ENCODE measurements around the gene THOC6. TPM values are rescaled to one million over a fixed set of nuclear protein-coding genes. Genes with fewer than 3 reads are reported as not detected.

The THOC6 gene
- polyA plus RNA-seq, 12 donors = 14.4 to 839 (median 18.9) TPM

DNA sequence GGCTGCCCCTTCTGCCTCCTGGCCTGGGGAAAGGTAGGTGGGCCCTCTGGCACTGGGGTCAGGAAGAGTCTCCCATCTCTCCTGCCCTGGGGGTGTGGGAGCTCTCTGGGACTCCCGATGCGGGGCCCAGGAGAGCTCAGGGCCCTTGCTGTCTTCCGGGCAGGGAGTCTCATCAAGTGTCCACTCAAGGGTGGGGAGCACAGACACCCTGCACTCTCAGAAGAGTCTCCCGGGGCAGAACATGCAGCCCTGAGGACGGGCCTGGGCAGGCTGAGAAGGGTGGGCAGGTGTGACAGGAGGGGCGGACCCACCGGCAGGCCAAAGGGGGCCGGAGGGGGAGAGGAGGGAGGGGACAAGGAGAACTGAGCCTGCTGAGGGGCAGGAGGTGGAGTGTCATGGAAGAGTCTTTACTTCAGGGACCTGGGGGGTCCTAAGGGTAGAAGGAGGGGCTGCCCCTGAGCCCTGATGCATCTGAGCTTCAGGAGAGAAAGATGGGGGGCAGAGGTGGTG lies 35.2 kb upstream of the THOC6 start:
- DNase-seq = no peak

DNA sequence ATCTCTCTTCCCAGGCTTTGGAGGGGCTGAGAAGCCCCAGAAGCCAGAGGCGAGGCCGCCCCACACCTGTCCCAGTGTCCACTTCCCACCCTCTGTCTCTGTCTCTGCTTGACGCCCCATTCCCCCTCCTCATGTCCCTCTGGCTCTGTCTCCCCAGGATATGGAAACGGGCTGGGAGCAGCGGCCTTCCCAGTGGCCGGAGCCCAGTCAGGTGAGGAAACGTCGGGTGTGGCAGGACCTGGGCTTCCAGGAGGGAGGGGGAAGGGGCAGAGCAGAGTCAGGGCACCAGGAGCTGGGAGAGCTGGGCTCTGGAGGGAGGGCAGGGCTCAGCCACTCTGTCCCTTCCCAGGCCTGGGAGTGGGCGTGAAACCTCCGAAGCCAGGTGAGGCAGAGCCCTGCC lies 32.9 kb upstream of the THOC6 start:
- no peak for DNase-seq

DNA sequence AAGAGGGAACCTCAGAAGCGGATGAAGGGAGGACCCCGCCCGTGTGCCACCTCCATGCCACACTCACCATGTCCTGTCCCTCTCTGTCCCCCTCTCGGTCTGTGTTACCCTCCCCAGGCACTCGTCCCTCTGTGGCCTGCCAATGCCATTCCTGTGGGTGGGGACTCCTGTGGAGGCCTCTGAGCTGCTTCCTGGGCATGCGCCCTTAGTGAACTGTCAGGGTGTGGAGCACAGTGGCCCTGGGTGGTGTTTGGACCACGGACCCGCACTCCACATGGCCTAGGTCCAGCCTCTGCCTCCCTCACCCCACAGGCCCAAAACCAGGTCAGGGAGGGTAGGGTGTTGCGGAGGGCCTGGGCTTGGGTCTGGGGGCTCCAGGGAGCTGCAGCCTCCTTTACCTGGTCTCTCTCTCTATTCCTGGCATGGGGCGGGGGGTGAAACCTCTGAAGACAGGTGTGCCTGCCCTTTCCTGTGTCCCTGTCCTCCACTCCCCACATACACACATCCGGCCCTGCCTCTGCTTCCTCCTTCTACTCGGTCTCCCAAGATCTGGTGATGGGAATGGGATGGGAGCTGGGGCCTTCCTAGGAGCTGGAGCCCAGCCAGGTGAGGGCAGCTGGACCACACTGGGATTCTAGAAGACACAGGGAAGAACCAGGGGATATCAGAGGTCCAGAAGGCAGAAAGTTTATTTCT lies 32.1 kb upstream of the THOC6 start:
- no peak for DNase-seq

DNA sequence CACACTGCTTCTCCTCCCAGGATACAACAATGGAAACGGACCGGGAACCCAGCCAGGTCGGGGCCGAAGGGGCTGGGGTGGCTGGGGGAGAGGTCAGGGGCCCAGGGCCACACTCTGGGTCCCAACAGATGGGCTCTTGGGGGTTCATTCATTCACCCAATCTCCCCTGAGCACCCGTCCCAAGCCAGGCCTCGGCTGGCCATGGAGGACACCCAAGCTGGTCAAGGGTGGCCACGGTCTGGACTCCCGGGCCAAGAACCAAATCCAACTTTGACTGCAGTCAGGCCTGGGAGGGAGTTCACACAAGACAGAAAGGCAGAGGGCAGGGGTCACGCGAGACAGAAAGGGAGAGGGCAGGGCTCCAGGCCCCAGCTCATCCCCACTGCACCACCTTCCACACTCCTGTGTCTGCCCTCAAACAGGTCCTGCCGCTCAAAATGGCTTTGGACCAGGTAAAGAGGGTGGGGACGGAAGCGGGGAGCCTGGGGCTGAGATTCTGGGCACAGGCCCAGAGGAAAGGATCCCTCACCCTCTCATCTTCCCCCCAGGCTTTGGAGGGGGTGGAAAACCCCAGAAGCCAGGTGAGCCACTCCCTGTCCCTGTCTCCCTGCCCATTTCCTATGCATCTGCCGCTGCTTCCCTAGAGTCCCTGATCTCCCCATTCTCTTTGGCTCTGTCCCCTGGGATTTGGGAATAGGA lies 31.3 kb upstream of the THOC6 start:
- DNase-seq = no peak

DNA sequence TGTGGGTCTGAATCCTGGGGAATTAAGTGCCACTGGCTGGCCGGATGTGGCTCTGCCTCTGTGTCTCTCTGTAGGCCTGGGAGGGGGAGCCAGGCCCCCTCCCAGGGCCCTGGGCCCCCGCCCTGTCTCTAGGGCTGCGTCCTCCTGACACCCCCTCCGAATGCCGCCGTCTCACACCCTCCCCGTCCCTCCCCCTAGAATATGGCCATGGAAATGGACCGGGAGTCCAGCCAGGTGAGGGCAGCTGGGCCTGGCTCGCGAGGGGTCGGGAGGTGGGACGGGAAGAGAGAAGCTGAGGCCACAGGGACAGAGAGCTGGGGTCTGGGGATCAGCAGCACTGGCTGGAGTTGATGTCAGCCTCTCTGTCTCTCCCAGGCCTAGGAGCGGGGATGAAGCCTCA lies 27.5 kb upstream of the THOC6 start:
- DNase-seq = no peak

DNA sequence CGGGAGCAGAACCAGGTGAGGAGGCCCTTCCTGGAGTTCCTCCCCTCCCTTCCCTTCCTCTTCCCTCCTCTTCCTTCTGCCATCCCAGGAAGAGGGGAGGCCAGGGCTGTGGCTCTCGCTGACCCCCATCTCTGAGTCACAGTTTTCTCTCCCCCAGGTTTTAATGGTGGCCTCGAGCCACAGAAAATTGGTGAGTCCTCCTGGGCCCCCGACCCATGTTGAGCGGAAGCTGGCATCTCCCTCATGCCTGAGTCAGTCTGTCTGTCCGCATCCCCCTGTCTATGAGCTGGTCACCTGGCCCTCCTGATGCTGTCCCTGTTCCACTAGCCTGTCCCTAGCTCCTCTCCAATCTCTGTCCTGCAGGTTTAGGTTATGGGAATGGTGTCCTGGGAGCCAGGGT lies 23.9 kb upstream of the THOC6 start:
- DNase-seq = no peak

DNA sequence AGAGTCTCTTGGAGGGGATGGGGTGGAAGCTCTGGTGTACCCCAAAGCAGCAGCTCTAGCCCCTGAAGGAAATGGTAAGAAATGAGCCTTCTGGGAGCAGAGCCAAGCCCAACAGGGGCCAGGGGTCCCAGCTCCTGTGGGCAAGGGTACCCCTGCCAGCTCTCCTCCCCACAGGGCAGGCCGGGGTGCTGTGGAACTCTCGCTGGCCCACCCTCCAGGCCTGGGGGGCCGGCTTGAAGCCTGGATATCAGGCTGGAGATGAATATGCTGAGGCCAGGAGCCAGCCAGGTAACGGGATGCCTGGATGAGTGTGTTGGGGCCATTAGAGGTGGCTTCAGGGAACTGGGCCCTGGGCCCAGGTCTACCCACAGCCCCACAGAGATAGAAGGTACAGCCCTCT lies 23.3 kb upstream of the THOC6 start:
- no peak for DNase-seq

DNA sequence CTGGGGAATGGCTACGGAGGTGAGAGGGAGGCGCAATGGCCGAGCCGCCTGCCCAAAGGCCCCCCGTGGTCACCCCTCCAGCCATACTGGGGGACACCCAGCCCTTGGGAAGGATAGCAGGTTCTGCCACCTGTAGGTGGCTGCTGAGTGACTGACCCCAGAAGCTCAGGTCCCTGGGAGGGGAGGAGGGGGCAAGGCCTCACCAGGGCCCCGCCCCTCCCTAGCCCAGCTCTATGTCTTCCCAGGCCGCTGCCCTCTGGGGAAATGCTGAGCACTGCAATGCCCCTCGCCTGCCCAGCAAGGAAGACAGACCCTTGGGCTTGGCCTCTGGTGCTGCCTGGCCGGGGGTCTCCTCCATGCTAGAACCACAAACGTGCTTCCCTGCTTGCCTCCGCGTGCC lies 22.5 kb upstream of the THOC6 start:
- DNase-seq = no peak

DNA sequence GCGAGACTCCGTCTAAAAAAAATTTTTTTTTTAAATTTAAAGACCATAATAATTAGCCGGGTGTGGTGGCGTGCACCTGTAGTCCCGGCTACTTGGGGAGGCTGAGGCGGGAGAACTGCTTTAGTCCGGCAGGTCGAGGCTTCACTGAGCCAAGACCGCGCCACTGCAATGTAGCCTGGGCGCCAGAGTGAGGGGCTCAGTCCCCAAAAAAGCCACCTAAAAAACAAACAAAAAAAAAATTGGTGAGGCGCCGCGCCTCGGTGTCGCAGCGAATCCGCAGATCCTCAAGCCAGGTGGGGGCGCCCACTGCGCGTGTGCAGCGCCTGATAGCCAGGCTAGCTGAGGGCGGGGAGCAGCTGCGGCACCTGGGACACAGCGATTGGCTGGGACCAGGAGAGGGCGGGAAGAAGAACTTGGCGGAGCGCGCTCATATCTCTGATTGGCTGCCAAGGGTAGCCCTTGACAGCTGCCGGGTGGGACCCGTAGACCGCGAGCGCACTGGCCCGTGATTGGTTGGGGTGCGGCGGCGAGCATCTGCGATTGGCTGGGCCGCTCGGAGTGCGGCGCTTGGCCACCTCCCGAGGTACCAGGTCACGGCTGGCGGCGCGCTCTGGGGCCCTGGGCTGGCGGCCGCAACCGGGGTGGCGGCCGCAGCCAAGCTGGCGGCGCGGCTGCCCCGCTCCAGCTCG lies 20.1 kb upstream of the THOC6 start:
- peak; percentile 97 for DNase-seq

DNA sequence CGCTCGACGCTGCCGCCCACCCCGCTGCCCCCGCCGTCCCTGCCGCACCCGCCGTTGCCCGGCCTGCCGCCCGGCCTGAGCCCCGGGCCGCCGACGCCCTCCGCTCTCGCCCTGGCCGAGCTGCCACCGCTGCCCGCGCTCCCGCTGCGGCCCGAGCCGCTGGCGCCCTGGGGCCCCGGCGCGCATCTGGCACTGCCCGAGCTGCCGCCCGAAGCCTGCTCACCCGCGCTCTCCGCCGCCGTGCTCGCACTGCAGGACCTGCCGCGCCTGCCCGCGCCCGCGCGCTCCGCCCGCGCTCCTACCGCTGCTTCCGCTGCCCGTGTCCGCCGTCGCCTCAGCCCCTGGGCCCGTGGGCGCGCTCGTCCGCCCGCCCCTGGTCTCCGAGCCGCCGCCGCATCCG lies 19.5 kb upstream of the THOC6 start:
- DNase-seq = no peak

DNA sequence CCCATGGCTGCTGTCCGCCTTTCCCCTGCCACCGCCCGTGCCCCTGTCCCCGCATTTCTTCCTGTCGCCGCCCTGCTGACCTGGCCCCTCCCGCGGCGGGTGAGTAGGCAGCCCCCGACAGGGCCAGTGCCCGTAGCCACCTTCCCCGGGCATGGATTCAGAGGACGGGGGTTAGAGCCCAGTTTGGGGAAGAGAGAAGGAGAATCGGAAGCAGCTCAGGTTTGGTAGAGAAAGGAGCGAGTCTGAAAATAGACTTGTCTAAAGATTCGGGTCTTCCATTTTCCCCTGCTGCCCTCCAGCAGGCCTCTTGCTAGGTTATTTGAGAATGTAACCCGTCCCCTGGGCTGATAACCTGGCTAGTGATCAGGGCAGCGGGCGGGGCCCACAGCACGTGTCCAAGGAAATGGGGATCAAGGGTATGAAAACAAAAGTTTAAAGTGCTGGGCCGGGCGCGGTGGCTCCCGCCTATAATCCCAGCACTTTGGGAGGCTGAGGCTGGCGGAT lies 19.0 kb upstream of the THOC6 start:
- no peak for DNase-seq

DNA sequence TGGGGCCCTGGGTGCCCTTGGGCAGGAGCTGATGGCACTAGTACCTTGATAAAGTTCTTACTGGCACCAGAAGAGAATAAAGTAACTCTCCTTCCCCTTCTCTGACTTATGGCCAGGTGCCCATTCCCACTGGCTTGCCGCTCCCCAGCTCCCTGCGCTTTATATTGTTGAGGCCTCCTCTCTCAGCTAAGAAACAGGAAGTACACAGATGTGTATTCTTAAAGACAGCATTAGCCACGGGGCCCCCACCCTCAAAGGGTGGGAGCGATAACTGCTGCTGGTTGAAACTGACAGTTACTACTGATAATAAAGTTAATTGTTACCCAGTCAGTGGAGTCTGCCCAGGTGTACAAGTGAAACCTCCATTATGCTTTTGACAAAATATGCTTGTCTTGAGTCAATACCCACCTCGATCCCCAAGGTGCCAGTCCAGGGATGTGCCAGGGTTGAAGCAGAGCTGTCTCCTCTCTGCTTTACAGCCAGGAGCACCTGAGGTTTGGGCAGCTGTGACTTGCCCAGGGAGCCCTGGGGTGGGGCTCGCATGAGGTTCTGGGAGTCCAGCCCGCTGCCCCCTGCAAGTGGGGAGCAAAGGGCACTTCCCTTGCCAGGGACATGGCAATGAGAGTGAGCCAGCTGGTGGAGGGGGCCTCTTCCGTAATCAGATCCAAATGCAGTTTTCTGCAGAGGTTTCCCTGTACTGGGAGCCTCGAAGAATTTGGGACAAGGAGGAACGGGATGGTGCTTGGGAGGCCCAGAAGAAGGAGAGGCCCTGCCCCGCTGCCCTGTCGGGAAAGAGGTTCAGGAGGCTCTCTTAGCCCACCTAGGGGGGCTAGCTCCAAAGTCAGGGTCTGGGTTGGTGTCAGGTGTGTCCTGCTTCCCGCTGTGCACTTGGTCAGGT lies 16.5 kb upstream of the THOC6 start:
- no peak for DNase-seq

DNA sequence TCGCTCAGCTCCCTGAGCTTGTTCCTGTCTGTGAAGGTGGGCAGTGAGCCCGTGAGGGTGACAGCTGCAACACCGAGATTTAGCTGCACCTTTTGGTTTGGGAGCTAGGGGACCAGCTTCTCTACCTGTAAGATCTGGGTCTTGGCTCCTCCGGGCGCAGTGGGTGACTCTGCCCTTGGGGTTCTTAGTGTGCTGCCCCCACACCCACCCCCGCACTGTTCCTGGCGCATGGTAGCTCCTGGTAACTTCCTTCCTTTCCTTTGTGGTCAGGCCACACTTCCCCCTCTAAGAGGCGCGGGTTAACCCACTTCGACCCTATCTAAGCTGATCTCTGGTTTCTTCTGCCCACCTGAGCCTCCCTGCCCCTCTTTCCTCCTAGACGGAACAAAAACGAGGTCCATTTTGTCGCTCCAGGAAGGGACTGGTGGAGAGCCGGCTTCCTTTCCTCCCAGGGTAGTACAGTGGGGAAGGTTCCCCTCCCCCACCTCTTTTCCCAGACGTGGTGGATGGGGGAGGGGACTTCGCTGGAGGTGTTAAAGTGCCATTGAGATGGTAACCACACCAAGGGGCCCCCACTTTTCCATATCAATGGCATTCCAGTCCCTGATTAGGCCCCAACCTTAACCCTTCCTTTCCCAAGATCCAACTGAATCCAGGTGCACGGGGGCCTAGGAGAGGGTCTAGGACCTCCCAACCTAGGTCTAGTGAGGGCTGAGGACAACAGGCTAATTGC lies 15.7 kb upstream of the THOC6 start:
- DNase-seq = no peak

DNA sequence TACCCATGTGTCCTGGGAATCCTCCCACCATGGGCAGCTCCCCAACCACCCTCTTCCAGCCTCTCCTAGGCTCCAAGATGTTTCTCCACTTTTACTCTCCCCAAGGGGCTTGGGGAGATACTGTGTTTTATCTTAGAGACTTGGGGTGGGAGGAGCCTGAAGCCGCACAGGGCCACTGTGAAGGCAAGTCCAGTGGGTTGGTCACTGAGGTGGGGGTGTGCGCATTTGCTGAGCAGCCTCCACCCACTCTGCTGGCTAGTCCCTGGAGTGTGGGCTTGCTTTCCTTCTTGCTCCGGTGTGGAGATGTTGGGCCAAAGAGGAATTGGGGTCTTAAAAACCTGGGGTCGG lies 15.2 kb upstream of the THOC6 start:
- no peak for DNase-seq

DNA sequence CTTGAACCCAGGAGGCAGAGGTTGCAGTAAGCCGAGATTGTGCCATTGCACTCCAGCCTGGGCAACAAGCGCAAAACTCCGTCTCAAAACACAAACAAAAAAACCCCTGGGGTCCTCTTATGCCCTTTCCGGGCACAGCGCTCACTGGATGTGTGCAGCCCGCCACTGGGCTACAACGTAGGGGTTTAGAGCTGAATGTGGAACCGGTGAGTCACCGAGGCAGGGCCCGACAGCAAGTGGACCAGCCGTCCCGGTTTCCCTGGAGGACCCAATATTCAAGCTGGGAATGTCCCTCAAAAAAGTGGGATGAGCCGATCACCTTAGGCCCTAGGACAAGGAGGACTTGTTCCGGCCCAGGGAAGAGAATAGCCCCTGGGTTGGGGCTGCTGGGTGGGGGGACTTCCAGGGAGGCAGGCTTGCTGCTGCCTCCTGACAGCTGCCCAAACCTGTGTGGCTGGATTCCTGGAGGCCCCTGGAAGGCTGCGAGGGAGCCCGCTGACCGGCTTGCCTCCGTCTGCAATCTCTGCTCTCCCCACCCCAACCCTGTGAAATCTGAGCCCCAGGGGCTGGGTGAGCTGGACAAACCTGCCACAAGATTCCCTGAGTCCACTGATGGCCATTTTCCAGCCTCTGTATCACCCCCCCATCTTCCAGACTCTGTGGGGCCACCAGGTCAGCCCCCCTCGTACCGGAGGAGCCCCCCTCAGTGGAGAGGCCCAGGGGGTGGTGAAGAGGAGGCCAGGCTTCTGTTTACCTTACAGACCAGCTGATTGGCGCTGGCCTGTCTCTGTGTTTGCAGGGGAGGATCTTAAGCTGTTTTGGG lies 14.1 kb upstream of the THOC6 start:
- DNase-seq = no peak

DNA sequence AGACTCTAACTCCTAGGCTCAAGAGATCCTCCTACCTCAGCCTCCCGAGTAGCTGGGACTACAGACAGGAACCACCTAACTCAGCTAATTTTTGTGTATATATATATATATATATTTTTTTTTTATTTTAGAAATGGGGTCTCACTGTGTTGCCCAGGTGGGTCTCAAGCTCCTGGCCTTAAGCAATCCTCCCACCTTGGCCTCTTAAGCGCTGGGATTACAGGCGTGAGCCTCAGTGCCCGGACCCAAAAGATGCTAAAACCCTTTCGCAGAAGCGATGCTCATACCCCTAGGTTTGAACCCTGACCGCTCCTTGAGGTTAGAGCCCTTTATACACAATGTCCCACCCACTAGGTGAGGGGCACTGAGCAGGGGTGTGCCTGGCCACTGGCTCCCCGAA lies 13.3 kb upstream of the THOC6 start:
- no peak for DNase-seq

DNA sequence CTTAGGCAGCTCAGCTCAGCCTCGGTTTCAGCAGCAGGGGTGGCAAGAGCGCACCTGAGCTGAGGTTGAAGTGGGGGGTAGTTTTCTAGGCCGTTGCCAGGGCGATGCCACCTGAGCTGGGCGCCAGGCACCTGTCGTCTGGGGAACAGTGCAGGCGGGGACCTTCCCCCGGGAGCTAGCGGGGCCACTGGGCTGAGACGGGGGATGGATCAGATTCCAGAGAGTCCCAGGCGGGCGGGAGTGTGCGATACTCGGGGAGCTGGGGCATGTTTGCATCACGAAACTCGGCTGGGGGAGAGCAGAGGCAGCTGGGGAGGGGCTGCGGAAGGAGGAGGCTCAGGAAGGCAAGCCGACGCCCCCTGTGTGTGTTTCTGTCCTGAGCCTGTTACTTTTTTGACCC lies 11.6 kb upstream of the THOC6 start:
- DNase-seq = no peak

DNA sequence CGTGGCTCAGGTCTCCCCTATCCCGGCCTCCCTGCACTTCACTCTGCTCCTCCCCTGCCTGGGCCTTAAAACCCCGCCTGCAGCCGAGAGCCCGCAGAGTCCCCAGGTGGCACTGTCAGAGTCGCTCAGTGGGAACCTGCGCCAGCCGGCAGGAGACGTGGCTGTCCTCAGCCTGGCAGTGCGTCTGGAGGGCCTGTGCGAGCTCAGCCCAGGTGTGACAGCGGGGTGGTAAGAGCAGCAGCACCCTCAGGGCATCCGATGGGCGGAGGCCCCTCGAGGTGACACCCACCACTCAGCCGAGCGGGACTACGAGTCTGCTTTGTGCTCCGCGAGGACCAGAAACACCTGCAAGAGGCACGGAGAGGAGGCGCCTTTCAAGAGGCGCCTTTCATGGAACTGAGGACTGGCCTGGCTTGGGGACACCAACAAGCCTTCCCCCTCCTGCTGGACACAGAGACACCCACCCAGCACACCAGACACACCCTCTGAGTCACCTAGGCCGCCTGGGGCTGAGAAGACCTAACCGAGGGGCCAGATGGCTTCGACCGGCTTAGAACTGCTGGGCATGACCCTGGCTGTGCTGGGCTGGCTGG lies 10.9 kb upstream of the THOC6 start, which contains the start of gene CLDN9:
CLDN9 (plus strand) TSS at position 96 of the 593 bp plus-strand sequence; CDS start at position 536, 440 bp downstream.
- DNase-seq = no peak

DNA sequence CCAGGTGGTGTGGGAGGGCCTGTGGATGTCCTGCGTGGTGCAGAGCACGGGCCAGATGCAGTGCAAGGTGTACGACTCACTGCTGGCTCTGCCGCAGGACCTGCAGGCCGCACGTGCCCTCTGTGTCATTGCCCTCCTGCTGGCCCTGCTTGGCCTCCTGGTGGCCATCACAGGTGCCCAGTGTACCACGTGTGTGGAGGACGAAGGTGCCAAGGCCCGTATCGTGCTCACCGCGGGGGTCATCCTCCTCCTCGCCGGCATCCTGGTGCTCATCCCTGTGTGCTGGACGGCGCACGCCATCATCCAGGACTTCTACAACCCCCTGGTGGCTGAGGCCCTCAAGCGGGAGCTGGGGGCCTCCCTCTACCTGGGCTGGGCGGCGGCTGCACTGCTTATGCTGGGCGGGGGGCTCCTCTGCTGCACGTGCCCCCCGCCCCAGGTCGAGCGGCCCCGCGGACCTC lies 10.3 kb upstream of the THOC6 start:
- no peak for DNase-seq
